Skeletal muscle cell (primary cell): ENCODE data around the gene CDKN2D.
"Not testable (repeated sequence)": the region's sequence is repeated elsewhere in the genome, so short reads cannot be mapped to it uniquely, and the experiment has no call there.

Experiments used
- DNase-seq: peaks from one replicate; pipeline ENCODE4 v3.0.0-alpha.2; 2010; ENCODE audit warnings: low read depth
- H3K4me3 ChIP-seq: 2 replicates; pipeline ENCODE4 v1.5.1; 2011; ENCODE audit warnings: low read depth, mild to moderate bottlenecking, control low read depth, low read length, moderate library complexity

The CDKN2D gene

DNA sequence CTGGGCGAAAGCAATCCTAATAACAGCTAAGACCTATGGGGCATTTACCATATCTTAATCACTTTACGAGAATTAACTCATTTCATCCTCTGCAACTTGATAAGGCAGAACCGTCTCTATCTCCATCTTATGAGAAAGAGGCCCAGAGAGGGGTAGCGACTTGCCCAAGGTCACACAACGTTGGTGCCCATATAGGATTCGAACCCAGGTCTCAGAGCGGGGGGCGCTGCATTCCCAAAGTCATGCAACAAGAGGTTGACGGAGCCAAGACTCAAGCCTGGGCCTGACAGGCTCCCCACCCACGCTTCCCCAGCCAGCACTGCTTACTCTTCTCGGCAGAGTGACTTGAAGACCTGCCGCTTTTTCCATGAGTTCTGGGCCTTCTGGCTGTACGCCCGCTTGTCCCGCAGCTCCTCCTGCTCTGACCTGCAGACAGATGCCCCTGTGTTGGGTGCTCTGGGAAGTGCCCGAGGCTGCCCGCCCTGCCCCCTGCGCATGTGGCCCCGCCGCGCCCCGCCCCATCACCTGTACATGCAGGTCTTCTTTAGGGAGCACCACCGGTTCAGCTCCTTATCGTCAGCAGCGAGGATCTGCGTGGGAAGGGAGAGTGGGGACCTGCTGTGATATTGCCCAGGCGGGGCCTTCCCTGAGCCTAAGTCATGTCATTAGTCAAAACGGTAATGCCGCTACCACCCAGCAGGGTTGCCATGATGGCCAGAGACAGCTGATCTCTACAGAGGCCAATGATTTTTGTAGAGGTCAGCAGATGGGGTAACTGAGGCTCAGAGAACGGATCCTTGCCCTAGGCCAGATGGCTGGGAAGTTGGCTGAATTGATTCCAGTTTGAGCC lies 13.8 kb downstream of the CDKN2D start:
- H3K4me3 ChIP-seq, result no peak overlapping the region
- no peak for DNase-seq

GRCh38 chr19:10553943-10554381 lies 14.8 kb downstream of the CDKN2D start:
- DNase-seq, result no peak
- no peak overlapping the region for H3K4me3 ChIP-seq

DNA sequence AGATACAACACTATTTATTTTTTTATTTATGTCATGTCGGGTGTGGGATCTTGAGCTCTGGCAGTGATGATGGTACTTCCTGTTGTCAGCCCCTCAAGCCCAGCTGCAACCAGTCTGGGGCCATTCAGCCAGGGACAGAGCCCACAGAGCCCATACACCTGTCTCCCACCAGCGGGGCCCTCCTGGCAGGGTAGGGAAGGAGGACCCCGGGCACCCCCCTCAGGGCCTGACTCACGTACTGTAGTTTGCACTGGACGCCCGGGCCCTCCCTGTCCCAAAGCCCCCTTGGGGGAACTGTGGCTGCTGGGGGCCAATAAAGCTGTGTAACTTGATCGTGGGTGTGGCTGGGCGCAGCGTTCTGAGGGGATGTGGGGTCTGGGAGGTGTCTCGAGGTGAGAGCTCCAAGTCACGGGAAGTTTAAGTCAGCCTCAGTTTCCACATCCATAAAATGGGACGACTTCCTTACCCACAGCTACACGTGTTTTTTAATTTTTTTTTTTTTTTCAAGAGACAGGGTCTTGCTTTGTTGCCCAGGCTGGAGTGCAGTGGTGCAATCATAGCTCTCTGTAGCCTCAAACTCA lies 15.6 kb downstream of the CDKN2D start:
- H3K4me3 ChIP-seq, result no peak overlapping the region
- DNase-seq, result no peak

GRCh38 chr19:10552510-10553053 lies 16.2 kb downstream of the CDKN2D start:
- H3K4me3 ChIP-seq, result no peak overlapping the region
- DNase-seq, result no peak

- no peak for DNase-seq
Measured at GRCh38 chr19:10551698-10552301, 17.0 kb downstream of the CDKN2D start.

DNA sequence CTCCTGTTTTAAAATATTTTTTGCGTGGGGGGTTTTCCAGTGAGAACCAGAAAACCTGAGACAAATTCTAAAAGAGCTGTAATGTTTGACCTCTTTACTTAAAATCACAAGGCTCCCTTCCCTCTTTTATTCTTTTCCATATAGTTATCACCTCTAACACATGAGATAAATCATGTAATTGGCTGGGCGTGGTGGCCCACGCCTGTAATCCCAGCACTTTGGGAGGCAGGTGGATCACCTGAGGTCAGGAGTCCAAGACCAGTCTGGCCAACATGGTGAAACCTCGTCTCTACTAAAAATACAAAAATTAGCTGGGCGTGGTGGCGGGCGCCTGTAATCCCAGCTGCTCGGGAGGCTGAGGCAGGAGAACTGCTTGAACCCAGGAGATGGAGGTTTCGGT lies 17.8 kb downstream of the CDKN2D start:
- H3K4me3 ChIP-seq, DNase-seq: not testable (repeated sequence)

More at GRCh38 chr19:10551698-10552301, 17.0 kb downstream of the CDKN2D start:
- H3K4me3 ChIP-seq, result no peak overlapping the region

GRCh38 chr19:10550336-10550735 lies 18.4 kb downstream of the CDKN2D start:
- no peak for DNase-seq
- H3K4me3 ChIP-seq, result no peak overlapping the region

GRCh38 chr19:10549733-10550132 lies 19.0 kb downstream of the CDKN2D start:
- no peak for DNase-seq
- no peak overlapping the region for H3K4me3 ChIP-seq

DNA sequence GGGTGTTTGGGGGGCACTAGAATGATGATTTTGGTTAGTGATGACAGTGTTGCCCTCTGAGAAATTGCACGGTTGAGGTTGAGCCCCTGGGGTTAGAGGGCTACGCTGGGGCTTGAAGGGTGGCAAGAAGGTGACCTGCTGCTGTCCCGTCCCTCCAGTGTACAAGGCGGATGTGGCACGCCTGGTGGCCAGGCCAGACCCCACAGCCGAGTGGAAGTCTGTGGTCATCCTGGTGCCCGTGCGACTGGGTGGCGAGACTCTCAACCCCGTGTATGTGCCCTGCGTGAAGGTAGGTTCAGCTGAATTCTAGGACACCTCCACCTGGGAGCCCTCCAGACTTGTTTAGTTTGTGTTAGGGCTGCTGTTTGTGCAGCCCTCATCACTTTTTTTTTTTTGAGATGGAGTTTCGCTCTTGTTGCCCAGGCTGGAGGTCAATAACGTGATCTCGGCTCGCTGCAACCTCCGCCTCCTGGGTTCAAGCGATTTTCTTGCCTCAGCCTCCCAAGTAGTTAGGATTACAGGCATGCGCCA lies 20.0 kb downstream of the CDKN2D start:
- no peak for DNase-seq
- H3K4me3 ChIP-seq, result no peak overlapping the region

- H3K4me3 ChIP-seq, result no peak overlapping the region
- no peak for DNase-seq
Measured at GRCh38 chr19:10546817-10547216, 22.0 kb downstream of the CDKN2D start.

DNA sequence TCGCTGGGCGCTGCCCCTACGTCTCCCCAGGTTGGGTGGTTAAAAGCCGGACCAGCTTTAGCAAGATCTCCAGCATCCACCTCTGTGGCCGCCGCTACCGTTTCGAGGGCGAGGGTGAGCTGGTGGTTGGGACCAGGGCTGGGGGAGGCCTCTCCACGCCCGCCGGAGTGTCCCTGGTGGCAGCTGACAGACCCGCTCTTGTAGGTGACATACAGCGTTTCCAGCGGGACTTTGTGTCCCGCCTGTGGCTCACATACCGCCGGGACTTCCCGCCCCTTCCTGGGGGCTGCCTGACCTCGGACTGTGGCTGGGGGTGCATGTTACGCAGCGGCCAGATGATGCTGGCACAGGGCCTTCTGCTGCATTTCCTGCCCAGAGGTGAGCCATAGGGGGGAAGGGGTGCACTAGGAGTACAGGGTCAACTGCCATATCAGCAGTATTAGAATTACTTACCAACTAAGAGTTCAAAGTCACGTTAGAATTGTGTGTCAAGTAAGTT lies 24.0 kb downstream of the CDKN2D start:
- DNase-seq, result no peak
- H3K4me3 ChIP-seq, result peak overlapping the region; percentile 86

DNA sequence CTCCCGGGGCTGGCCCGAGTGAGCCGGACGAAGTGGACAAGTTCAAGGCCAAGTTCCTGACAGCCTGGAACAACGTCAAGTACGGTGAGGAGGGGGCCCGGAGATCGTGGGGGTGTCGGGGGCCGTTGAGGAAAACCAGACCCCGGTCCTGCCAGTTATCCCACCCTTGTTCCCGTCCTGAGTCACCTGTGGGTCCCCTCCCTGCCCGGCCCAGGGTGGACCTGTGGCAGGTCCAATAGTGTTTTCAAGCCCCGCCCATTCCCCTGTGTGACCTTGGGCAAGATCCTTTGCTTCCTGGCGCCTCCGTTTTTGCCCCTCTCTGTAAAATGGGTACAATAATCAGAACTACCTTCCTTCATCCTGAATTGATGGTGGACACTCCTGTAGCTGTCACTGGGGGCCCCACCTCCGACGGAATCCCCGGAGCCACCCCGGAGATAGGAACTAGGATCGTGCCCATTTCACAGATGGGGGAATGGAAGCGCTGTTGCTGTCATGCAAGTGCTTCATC lies 24.5 kb downstream of the CDKN2D start:
- DNase-seq, result no peak
- H3K4me3 ChIP-seq, result peak overlapping the region; percentile 86

GRCh38 chr19:10543420-10544241 lies 25.1 kb downstream of the CDKN2D start, which contains the start of gene ATG4D:
TSS of gene ATG4D (plus strand) at chr19:10543904. CDS start at chr19:10544091, 187 bp downstream.
- DNase-seq, result no peak
- H3K4me3 ChIP-seq, result peak within 1 kb of the TSS; percentile 86

DNA sequence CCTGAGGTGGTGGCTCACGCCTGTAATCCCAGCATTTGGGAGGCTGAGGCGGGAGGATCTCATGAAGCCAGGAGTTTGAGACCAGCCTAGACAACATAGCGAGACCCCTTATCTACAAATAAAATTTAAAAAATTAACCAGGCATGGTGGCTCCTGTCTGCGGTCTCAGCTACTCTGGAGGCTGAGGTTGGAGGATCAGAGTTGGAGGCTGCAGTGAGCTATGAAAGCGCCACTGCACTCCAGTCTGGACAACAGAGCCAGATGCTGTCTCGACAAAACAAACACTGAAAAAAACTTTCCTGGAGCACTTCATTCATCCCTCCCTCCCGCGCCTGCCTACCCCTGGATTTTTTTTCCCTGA lies 25.7 kb downstream of the CDKN2D start:
- no peak for DNase-seq
- H3K4me3 ChIP-seq, result peak overlapping the region; percentile 86

DNA sequence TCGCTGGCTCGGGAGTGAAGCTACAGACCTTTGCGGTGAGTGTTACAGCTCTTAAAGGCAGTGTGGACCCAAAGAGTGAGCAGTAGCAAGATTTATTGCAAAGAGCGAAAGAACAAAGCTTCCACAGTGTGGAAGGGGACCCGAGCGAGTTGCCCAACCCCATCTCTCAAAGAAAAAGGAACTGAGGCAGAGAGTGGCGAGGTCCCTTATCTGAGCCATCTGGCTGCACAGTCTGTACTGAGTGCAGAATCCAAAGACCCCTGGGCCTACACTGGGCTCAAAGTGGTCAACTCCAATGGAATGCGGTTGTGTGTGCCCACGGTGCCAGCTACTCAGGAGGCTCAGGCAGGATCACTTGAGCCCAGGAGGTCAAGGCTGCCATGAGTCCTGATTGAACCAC lies 29.8 kb downstream of the CDKN2D start:
- not testable (repeated sequence) for H3K4me3 ChIP-seq, DNase-seq

DNA sequence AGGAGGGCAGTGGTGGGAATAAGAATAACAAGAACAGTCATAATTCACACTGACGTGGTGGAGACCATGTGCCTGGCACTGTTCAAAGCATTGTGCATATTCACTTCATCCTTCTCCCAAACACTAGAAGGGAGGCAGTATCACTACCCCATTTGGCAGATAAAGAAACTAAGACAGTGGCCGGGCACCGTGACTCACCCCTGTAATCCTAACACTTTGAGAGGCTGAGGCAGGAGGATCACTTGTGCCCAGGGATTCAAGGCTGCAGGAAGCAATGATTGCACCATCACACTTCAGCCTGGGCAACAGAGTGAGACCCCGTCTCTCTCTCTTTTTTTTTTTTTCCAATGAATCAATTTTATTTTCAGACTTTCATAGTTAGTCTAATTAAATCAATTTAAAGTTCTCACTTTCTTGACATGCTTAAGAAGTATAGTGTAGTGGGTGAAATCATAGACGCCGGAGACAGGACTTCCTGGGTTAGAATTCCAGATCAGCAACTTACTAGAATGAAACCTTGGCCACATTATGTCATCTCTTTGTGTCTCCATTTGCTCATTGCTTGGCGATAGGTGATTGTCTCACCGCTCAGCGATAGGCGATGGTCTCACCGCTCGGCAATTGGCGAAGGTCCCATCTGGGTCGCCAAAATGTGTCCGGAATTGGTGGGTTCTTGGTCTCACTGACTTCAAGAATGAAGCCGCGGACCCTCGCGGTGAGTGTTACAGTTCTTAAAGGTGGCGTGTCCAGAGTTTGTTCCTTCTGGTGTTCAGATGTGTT lies 30.4 kb downstream of the CDKN2D start:
- H3K4me3 ChIP-seq, result no peak overlapping the region
- DNase-seq, result no peak

- H3K4me3 ChIP-seq, result no peak overlapping the region
- DNase-seq, result no peak
Measured at GRCh38 chr19:10537668-10538067, 31.1 kb downstream of the CDKN2D start.

GRCh38 chr19:10535613-10536012 lies 33.2 kb downstream of the CDKN2D start:
- H3K4me3 ChIP-seq, result no peak overlapping the region
- no peak for DNase-seq
